Measurements from ENCODE around the gene SLC4A3.

Gene SLC4A3

GRCh38 chr2:219679041-219679440 is 51.6 kb downstream of the SLC4A3 start:
- Histone ChIP-seq H3K9ac (ENCODE audit: low read length) (no peak overlapping the region), H3F3A (ENCODE audit: insufficient read depth, low read length) (no peaks in the 10 kb centered on the region), H3K4me3 (ENCODE audit: low read depth, low read length, poor library complexity, severe bottlenecking) (no peak overlapping the region), H3K4me2 (ENCODE audit: low read length) (no peak overlapping the region), H3K36me3 (ENCODE audit: insufficient read depth, low read length) (no peaks in the 10 kb centered on the region), H3K9me3 (ENCODE audit: low read length) (no peaks in the 10 kb centered on the region), H2AFZ (ENCODE audit: low read length) (no peak overlapping the region), H3K9me2 (ENCODE audit: low read depth, low read length) (no peaks in the 10 kb centered on the region), H3K27ac (ENCODE audit: low read depth, low read length, poor library complexity, severe bottlenecking) (no peak overlapping the region), H3K79me2 (ENCODE audit: insufficient read depth, low read length) (no peaks in the 10 kb centered on the region), H3K27me3 (ENCODE audit: insufficient read depth, low read length) (peaks cover 4% of the 10 kb centered on the region; the same call in 1 of the 2 replicates), H3K4me1 (ENCODE audit: insufficient read depth, low read length, severe bottlenecking) (no peaks in the 10 kb centered on the region), H4K20me1 (ENCODE audit: insufficient read depth, low read length) (no peaks in the 10 kb centered on the region)
- TF ChIP-seq, protein P1, sequence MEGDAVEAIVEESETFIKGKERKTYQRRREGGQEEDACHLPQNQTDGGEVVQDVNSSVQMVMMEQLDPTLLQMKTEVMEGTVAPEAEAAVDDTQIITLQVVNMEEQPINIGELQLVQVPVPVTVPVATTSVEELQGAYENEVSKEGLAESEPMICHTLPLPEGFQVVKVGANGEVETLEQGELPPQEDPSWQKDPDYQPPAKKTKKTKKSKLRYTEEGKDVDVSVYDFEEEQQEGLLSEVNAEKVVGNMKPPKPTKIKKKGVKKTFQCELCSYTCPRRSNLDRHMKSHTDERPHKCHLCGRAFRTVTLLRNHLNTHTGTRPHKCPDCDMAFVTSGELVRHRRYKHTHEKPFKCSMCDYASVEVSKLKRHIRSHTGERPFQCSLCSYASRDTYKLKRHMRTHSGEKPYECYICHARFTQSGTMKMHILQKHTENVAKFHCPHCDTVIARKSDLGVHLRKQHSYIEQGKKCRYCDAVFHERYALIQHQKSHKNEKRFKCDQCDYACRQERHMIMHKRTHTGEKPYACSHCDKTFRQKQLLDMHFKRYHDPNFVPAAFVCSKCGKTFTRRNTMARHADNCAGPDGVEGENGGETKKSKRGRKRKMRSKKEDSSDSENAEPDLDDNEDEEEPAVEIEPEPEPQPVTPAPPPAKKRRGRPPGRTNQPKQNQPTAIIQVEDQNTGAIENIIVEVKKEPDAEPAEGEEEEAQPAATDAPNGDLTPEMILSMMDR (IDR thresholded peaks at IDR 0.05; ENCODE audit: low read length), result no peak
- TF ChIP-seq EZH2 (IDR thresholded peaks at IDR 0.05; ENCODE audit: borderline replicate concordance, low read length), result no peak

DNA sequence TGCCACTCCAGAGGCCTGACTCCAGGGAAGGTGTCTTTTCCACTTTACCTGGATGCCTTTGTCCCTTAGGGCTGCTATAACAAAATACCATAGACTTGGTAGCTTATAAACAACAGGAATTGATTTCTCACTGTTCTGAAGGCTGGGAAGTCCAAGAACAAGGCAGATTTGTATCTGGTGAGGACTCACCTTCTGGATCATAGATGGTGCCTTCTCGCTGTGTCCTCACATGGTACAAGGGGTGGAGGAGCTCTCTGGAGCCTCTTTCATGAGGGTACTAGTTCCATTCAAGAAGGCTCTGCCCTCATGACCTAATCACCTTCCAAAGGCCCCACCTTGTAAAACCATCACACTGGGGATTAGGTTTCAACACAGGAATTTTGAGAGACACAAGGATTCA is 52.1 kb downstream of the SLC4A3 start:
- Histone ChIP-seq H3K79me2 (ENCODE audit: insufficient read depth, low read length) (no peaks in the 10 kb centered on the region), H3K4me2 (ENCODE audit: low read length) (no peak overlapping the region), H3K4me1 (ENCODE audit: insufficient read depth, low read length, severe bottlenecking) (no peaks in the 10 kb centered on the region), H4K20me1 (ENCODE audit: insufficient read depth, low read length) (no peaks in the 10 kb centered on the region), H3K27me3 (ENCODE audit: insufficient read depth, low read length) (peaks cover 4% of the 10 kb centered on the region; the same call in 1 of the 2 replicates), H3K9ac (ENCODE audit: low read length) (no peak overlapping the region), H3K4me3 (ENCODE audit: low read depth, low read length, poor library complexity, severe bottlenecking) (no peak overlapping the region), H3F3A (ENCODE audit: insufficient read depth, low read length) (no peaks in the 10 kb centered on the region), H3K27ac (ENCODE audit: low read depth, low read length, poor library complexity, severe bottlenecking) (no peak overlapping the region), H3K9me2 (ENCODE audit: low read depth, low read length) (no peaks in the 10 kb centered on the region), H3K9me3 (ENCODE audit: low read length) (no peaks in the 10 kb centered on the region), H2AFZ (ENCODE audit: low read length) (no peak overlapping the region), H3K36me3 (ENCODE audit: insufficient read depth, low read length) (no peaks in the 10 kb centered on the region)
- no peak for TF ChIP-seq EZH2 (IDR thresholded peaks at IDR 0.05; ENCODE audit: borderline replicate concordance, low read length)

GRCh38 chr2:219680958-219681693 is 53.7 kb downstream of the SLC4A3 start:
- peaks cover 4% of the 10 kb centered on the region; the same call in 1 of the 2 replicates for H3K27me3 ChIP-seq (ENCODE audit: insufficient read depth, low read length)
- no peaks in the 10 kb centered on the region for H3K9me2 ChIP-seq (ENCODE audit: low read depth, low read length)
- no peaks in the 10 kb centered on the region for H3K36me3 ChIP-seq (ENCODE audit: insufficient read depth, low read length)
- no peaks in the 10 kb centered on the region for H3F3A ChIP-seq (ENCODE audit: insufficient read depth, low read length)
- peaks cover 6% of the 10 kb centered on the region for H3K4me1 ChIP-seq (ENCODE audit: insufficient read depth, low read length, severe bottlenecking)
- H3K9ac ChIP-seq (ENCODE audit: low read length), result no peak overlapping the region
- no peak overlapping the region for H3K4me2 ChIP-seq (ENCODE audit: low read length)
- H3K4me3 ChIP-seq (ENCODE audit: low read depth, low read length, poor library complexity, severe bottlenecking), result no peak overlapping the region
- H3K9me3 ChIP-seq (ENCODE audit: low read length), result no peaks in the 10 kb centered on the region
- no peaks in the 10 kb centered on the region for H4K20me1 ChIP-seq (ENCODE audit: insufficient read depth, low read length)
- no peak overlapping the region for H2AFZ ChIP-seq (ENCODE audit: low read length)
- H3K79me2 ChIP-seq (ENCODE audit: insufficient read depth, low read length), result no peaks in the 10 kb centered on the region
- H3K27ac ChIP-seq (ENCODE audit: low read depth, low read length, poor library complexity, severe bottlenecking), result no peak overlapping the region
- TF ChIP-seq EZH2 (IDR thresholded peaks at IDR 0.05; ENCODE audit: borderline replicate concordance, low read length), result no peak
- TF ChIP-seq, protein P1 (IDR thresholded peaks at IDR 0.05; ENCODE audit: low read length), result no peak

Data from OCI-LY1 (cell line).